RWPE2 (cell line): Measurements from ENCODE around the gene FBLIM1.

Experiments used
- ATAC-seq: fragments of 200-7000 bp; cut with Tn5 transposase; 3 replicates; pipeline ENCODE4 v1.9.1; 2021; ENCODE audit warnings: low read depth
- DNase-seq: peaks from one replicate; pipeline ENCODE4 v3.0.0-alpha.2; 2020; ENCODE audit warnings: low spot score
- H3K27ac ChIP-seq: fragments of 450-650 bp; 2 replicates; pipeline ENCODE4 v1.5.1; 2017; ENCODE audit warnings: mild to moderate bottlenecking; ENCODE audit not compliant: poor library complexity, severe bottlenecking
- H3K27me3 ChIP-seq: fragments of 250-450 bp; sonication (Bioruptor Pico); 2 replicates; pipeline ENCODE4 v1.5.1; 2021; ENCODE audit warnings: mild to moderate bottlenecking, moderate library complexity; ENCODE audit not compliant: insufficient read depth, poor library complexity, severe bottlenecking
- H3K36me3 ChIP-seq: fragments of 250-450 bp; sonication (Bioruptor Pico); 2 replicates; pipeline ENCODE4 v1.5.1; 2020; ENCODE audit warnings: low read depth, mild to moderate bottlenecking, moderate library complexity
- H3K4me1 ChIP-seq: fragments of 250-450 bp; sonication (Bioruptor Pico); 2 replicates; pipeline ENCODE4 v1.5.1; 2021; ENCODE audit warnings: mild to moderate bottlenecking, moderate library complexity; ENCODE audit not compliant: insufficient read depth, poor library complexity, severe bottlenecking
- H3K4me3 ChIP-seq: fragments of 250-450 bp; sonication (Bioruptor Pico); 2 replicates; pipeline ENCODE4 v1.5.1; 2021; ENCODE audit warnings: mild to moderate bottlenecking, moderate library complexity; ENCODE audit not compliant: severe bottlenecking
- H3K9me3 ChIP-seq: fragments of 250-450 bp; sonication (Bioruptor Pico); 2 replicates; pipeline ENCODE4 v1.5.1; 2021; ENCODE audit warnings: mild to moderate bottlenecking, moderate library complexity; ENCODE audit not compliant: severe bottlenecking
- TF ChIP-seq, protein P1 (sequence below): fragments of 450-650 bp; IDR thresholded peaks from one replicate; pipeline ENCODE4 v1.5.1; 2017; ENCODE audit warnings: mild to moderate bottlenecking, moderate library complexity; ENCODE audit not compliant: poor library complexity, severe bottlenecking

The FBLIM1 gene

GRCh38 chr1:15808955-15809354, 50.4 kb downstream of the FBLIM1 start:
- H3K4me3 ChIP-seq, result no peak overlapping the region
- no peaks in the 10 kb centered on the region for H3K27me3 ChIP-seq
- H3K4me1 ChIP-seq, result no peaks in the 10 kb centered on the region
- no peaks in the 10 kb centered on the region for H3K36me3 ChIP-seq
- H3K9me3 ChIP-seq, result no peaks in the 10 kb centered on the region
- peak; percentile 12 for DNase-seq
- TF ChIP-seq, protein P1, sequence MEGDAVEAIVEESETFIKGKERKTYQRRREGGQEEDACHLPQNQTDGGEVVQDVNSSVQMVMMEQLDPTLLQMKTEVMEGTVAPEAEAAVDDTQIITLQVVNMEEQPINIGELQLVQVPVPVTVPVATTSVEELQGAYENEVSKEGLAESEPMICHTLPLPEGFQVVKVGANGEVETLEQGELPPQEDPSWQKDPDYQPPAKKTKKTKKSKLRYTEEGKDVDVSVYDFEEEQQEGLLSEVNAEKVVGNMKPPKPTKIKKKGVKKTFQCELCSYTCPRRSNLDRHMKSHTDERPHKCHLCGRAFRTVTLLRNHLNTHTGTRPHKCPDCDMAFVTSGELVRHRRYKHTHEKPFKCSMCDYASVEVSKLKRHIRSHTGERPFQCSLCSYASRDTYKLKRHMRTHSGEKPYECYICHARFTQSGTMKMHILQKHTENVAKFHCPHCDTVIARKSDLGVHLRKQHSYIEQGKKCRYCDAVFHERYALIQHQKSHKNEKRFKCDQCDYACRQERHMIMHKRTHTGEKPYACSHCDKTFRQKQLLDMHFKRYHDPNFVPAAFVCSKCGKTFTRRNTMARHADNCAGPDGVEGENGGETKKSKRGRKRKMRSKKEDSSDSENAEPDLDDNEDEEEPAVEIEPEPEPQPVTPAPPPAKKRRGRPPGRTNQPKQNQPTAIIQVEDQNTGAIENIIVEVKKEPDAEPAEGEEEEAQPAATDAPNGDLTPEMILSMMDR, result no peak
- no peak for ATAC-seq
- H3K27ac ChIP-seq, result no peak overlapping the region

DNA sequence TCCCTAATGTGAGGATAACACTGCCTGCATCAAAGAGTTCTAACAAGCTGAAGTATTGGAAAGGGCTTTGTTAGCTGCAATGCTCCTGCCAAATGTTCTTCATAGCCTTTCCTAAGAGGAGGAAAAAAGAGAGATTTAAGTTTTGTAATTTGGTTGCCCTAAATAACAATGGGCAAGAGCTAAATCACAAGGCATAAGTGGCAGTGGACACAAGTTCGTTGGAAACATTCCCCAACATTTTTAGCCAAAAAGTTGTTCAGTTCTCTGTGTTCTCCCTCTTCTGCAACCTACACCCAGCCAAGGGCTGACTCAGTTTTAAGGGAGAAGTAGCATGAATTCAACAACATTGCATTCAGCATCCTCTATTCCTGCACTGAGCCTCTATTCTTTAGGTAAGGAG, 51.5 kb downstream of the FBLIM1 start:
- no peaks in the 10 kb centered on the region for H3K27me3 ChIP-seq
- no peaks in the 10 kb centered on the region for H3K36me3 ChIP-seq
- DNase-seq, result no peak
- TF ChIP-seq, protein P1, result no peak
- H3K4me3 ChIP-seq, result no peak overlapping the region
- no peaks in the 10 kb centered on the region for H3K4me1 ChIP-seq
- H3K9me3 ChIP-seq, result no peaks in the 10 kb centered on the region
- ATAC-seq, result no peak
- H3K27ac ChIP-seq, result no peak overlapping the region

DNA sequence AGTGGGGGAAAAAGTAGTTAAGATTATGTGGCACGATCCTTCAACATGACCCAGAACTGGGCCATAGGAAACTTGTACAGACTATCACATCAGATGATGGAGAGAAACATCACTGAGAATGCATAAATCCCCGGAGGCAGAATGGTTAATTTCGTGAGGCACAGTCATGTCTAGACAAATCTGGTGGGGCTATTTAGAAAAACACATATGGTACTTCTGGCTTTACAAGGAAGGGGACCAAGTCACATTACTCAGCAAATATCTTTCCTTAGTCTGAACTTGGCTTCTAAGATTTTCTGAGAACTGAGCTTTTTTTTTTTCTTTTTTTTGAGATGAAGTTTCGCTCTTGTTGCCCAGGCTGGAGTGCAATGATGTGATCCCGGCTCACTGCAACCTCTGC, 58.1 kb downstream of the FBLIM1 start:
- Histone ChIP-seq H3K4me3 (no peak overlapping the region), H3K9me3 (no peaks in the 10 kb centered on the region), H3K27me3 (no peaks in the 10 kb centered on the region), H3K27ac (peak overlapping the region; percentile 6), H3K36me3 (no peaks in the 10 kb centered on the region), H3K4me1 (no peaks in the 10 kb centered on the region)
- ATAC-seq, result no peak
- TF ChIP-seq, protein P1, result no peak
- DNase-seq, result peak; percentile 1

DNA sequence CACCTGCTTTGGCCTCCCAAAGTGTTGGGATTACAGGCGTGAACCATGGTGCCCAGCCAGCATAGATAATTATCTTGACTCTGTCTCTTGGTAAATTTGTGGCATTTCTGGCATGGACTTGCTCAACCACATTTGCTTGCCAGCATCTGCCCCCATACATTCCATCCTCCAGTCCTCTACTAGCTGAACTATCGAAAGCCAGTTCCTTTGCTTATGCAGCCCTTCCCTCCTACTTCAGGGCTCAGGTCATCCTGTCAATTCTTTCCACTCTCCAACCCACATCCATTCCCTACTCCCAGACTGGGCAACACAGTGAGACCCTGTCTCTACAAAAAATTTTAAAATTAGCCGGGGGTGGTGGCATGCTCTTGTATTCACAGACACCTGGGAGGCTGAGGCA, 61.9 kb downstream of the FBLIM1 start:
- H3K4me1 ChIP-seq, result no peaks in the 10 kb centered on the region
- H3K9me3 ChIP-seq, result no peaks in the 10 kb centered on the region
- TF ChIP-seq, protein P1, result no peak
- H3K27me3 ChIP-seq, result no peaks in the 10 kb centered on the region
- peak; percentile 11 for DNase-seq
- no peak overlapping the region for H3K27ac ChIP-seq
- H3K4me3 ChIP-seq, result no peak overlapping the region
- ATAC-seq, result peak; percentile 77
- no peaks in the 10 kb centered on the region for H3K36me3 ChIP-seq

DNA sequence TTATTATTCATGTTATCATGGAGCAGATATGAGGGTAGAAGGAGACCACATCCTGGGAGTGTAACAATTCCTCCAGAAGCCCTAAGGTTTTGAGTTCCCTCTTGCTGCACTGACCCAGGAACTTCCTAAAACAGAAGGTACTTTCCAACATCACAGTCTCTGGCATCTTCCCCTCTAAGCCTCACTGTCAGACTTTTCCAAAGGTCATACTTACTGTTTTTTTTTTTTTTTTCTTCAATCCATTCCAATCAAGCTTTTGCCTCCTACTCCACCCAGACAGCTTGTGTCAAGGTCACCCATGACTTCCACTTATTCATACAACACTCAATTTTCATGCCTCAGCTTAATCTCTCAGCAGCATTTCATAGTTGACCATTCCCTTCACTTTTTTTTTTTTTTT, 67.2 kb downstream of the FBLIM1 start:
- no peak overlapping the region for H3K27ac ChIP-seq
- no peaks in the 10 kb centered on the region for H3K9me3 ChIP-seq
- no peaks in the 10 kb centered on the region for H3K36me3 ChIP-seq
- H3K4me3 ChIP-seq, result no peak overlapping the region
- H3K27me3 ChIP-seq, result no peaks in the 10 kb centered on the region
- ATAC-seq (no peak), DNase-seq (no peak)
- peaks cover 14% of the 10 kb centered on the region for H3K4me1 ChIP-seq
- TF ChIP-seq, protein P1, result no peak
